ENCODE data around the gene TMOD4. TPM values are rescaled to one million over a fixed set of nuclear protein-coding genes. Genes with fewer than 3 reads are reported as not detected.
"Not testable (repeated sequence)": the region's sequence is repeated elsewhere in the genome, so short reads cannot be mapped to it uniquely, and the experiment has no call there.

Gene TMOD4
- polyA plus RNA-seq, 1 experiment: 0.18 TPM

- CTCF ChIA-PET: interaction anchor here (0.6 to 2.1 kb wide), 4 partner anchors 10 to 149 kb away, joined by 3 to 8 read pairs (median 4); no protein-coding TSS in a partner anchor
- Histone ChIP-seq H3K27me3 (ENCODE audit: control insufficient read depth, insufficient read depth, low read length) (no peaks in the 10 kb centered on the region), H3K4me3 (ENCODE audit: low read depth, low read length) (peak within 1 kb of the TSS; percentile 81), H3K36me3 (ENCODE audit: control insufficient read depth, insufficient read depth, low read length) (peaks cover 2% of the 10 kb centered on the region; the same call in 1 of the 2 replicates)
- DNase-seq (ENCODE audit: low read depth): peak; percentile 57
- TF ChIP-seq CTCF (IDR thresholded peaks at IDR 0.05; ENCODE audit: insufficient read depth, low read depth, low read length): no peak
- POLR2A ChIA-PET: interaction anchor here (0.6 to 1.0 kb wide), 4 partner anchors 10 to 133 kb away, joined by 3 to 8 read pairs (median 3); partner anchors contain the start of genes LYSMD1 and SCNM1
Observed at GRCh38 chr1:151189637-151190445, 14.1 kb upstream of the TMOD4 start, which contains the start of gene VPS72. Gene VPS72 (minus strand): TSS chr1:151190197. CDS start chr1:151190121, 76 bp downstream.

- H3K4me3 ChIP-seq (ENCODE audit: low read depth, low read length): peak overlapping the region; percentile 81
- DNase-seq (ENCODE audit: low read depth); H3K36me3 ChIP-seq (ENCODE audit: control insufficient read depth, insufficient read depth, low read length); H3K27me3 ChIP-seq (ENCODE audit: control insufficient read depth, insufficient read depth, low read length): not testable (repeated sequence)
- CTCF ChIA-PET: interaction anchor here (2.1 kb wide), 1 partner anchor 63 kb away, joined by 8 read pairs; no protein-coding TSS in a partner anchor
- POLR2A ChIA-PET: interaction anchor here (0.6 kb wide), 1 partner anchor 89 kb away, joined by 10 read pairs; no protein-coding TSS in a partner anchor
Observed at GRCh38 chr1:151188667-151189066, 12.9 kb upstream of the TMOD4 start.

- Histone ChIP-seq H3K27me3 (ENCODE audit: control insufficient read depth, insufficient read depth, low read length) (no peaks in the 10 kb centered on the region), H3K4me3 (ENCODE audit: low read depth, low read length) (no peak overlapping the region), H3K36me3 (ENCODE audit: control insufficient read depth, insufficient read depth, low read length) (peaks cover 11% of the 10 kb centered on the region)
- POLR2A ChIA-PET: no interaction called here
- TF ChIP-seq CTCF (IDR thresholded peaks at IDR 0.05; ENCODE audit: insufficient read depth, low read depth, low read length): no peak
- no peak for DNase-seq (ENCODE audit: low read depth)
- CTCF ChIA-PET: interaction anchor here (2.0 kb wide), 1 partner anchor 11 kb away, joined by 5 read pairs; the partner anchor contains the start of gene TMOD4
Observed at GRCh38 chr1:151187205-151187604, 11.4 kb upstream of the TMOD4 start.

GRCh38 chr1:151184211-151184610 is 8.4 kb upstream of the TMOD4 start:
- no peak for TF ChIP-seq CTCF (IDR thresholded peaks at IDR 0.05; ENCODE audit: insufficient read depth, low read depth, low read length)
- no peak for DNase-seq (ENCODE audit: low read depth)
- POLR2A ChIA-PET: no interaction called here
- CTCF ChIA-PET: no interaction called here
- no peak overlapping the region for H3K4me3 ChIP-seq (ENCODE audit: low read depth, low read length)
- H3K36me3 ChIP-seq (ENCODE audit: control insufficient read depth, insufficient read depth, low read length): peaks cover 18% of the 10 kb centered on the region
- H3K27me3 ChIP-seq (ENCODE audit: control insufficient read depth, insufficient read depth, low read length): no peaks in the 10 kb centered on the region

GRCh38 chr1:151176514-151177045 is 799 bp upstream of the TMOD4 start:
- POLR2A ChIA-PET: no interaction called here
- H3K27me3 ChIP-seq (ENCODE audit: control insufficient read depth, insufficient read depth, low read length): no peaks in the 10 kb centered on the region
- no peak overlapping the region for H3K4me3 ChIP-seq (ENCODE audit: low read depth, low read length)
- H3K36me3 ChIP-seq (ENCODE audit: control insufficient read depth, insufficient read depth, low read length): peaks cover 17% of the 10 kb centered on the region
- no peak for DNase-seq (ENCODE audit: low read depth)
- no peak for TF ChIP-seq CTCF (IDR thresholded peaks at IDR 0.05; ENCODE audit: insufficient read depth, low read depth, low read length)
- CTCF ChIA-PET: interaction anchor here (1.2 to 1.7 kb wide), 3 partner anchors 10 to 21 kb away, joined by 3 to 5 read pairs (median 5); no protein-coding TSS in a partner anchor

All from BJ (cell line).